DMS53 treated with DMSO at 0.1 percent for 48 hours (cell line): ENCODE measurements around the gene GGCX.
A peak's percentile ranks its signal among the peaks of the same experiment; 100 is the strongest.

ENCODE experiments used
- DNase-seq: peaks from one replicate; lab custom pipeline; 2025; ENCODE audit not compliant: unreplicated experiment; lab: John Stamatoyannopoulos, UW

The GGCX gene

DNA sequence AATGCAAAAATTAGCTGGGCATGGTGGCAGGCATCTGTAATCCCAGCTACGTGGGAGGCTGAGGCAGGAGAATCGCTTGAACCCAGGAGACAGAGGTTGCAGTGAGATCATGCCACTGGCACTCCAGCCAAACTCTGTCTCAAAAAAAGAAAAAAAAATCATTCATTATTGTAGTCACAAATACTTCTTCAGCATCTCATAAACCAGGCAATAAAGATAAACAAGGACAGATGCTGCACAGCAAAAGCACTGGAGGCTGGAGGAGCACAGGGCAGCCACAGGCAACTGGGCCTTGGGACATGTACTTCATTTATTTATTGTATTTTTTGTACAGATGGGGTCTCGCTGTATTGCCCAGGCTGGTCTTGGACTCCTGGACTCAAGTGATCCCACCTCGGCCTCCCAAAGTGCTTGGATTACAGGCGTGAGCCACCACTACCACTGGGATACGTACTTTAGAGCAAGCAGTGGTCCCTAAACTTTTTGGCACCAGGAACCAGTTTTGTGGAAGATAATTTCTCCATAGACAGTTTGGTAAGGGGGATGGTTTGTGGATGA, 39.1 kb downstream of the GGCX start:
- no peak for DNase-seq

DNA sequence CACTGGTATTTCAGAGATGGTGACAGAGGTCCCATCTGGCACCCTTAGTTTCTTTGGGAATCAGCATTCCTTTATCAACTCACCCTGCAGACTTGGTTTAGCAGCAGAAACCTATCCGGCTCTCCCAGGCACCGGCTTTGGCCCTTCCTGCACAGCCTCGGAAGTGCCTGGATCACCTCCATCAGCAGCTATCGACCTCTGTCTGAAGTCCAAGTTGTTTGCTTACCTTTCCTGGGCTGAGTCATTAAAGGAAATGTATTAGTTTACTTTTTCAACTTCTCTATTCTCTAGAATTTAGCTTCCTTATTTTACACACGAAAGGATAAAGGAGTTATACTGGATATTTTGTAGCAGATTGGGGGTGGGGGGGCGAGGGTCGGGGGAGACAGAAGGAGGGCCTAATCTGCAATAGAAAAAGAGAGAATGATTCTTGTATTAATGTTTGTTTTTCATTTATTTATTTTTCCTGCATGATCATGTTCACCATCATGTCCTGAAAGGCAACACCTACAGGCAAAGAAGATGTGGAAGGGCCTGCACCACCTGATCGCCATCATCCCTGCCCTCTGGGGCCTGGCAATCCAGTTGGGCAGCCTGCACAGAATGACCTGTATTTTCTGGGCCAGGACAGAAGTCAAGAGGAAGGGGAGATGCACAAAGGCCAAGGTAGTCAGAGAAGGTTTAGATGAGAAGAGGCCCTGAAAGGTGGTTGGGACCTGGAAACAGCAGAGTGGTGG, 44.5 kb downstream of the GGCX start:
- DNase-seq, result peak; percentile 60

DNA sequence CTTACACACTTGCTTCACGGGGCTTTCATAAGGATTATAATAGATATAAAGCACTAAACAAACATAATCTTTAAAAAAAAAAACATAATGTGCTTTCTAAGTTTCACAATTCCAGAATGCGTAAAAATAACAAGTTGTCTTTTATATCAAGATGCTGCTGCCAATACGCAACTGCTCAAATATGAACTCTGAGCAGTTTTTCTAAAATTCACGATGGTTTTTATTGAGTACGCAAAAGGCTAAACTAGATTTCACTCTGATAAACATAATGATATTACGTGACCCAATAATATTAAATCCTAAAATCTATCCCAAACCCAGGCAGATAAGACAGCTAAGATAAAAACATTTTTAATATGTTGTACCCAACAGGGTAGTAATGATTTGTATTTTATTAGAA, 47.0 kb downstream of the GGCX start:
- no peak for DNase-seq

DNA sequence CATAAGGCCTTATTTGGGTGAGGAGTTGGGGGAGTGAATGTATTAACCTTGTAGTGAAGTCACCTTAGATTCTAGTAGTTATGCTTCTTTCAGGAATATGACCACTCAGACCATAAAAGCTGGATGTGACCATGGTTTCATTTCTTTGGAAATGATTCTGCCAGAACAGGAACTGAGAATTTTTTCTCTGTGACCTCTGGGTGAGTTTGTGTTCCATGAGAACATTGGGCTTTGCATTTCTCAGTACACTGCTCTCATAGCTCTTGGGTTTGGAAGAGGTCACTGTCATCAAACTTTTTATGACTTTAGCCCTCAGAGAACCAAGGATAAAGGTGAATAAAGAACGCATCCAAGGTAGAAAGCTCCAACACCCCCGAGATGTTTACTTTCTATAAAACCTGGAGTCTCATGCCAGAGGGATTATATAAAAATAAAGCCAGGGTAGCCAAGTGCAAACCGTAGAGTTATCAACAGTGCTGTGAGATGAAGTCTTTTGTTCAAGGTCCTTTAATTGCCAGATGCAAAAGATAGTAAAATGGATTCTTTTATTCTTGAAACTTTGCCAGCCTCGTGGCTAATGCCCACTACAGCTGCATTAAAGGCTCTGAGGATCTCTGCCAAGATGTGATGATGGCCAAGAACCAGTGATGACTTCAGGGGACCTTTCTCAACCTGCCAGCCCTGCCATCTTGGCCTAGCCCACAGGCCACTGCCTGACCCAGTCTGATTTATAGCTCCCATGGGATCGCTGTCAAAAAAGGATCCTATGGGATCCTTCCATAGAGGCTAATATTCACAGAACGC, 50.1 kb downstream of the GGCX start:
- DNase-seq, result no peak

DNA sequence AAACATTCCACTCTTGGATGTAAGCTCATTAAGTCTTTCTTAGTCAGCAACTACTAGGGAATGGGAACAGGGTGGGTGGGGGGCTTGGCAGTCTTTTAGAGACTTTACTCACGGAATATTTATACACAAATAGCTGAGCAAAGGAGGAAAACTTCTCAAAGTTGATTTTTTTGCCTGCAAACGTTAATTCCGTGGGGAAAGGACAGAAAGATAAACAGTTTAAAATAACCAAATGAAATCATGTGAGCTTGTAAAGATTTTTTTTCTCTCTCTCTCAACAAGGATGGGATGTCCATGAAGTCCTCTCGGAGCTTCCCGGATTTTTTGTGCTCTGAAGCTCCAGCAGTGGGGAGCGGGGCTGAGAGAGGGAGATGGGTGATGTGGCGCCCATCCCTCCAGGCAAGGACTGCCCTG, 54.5 kb downstream of the GGCX start:
- no peak for DNase-seq

DNA sequence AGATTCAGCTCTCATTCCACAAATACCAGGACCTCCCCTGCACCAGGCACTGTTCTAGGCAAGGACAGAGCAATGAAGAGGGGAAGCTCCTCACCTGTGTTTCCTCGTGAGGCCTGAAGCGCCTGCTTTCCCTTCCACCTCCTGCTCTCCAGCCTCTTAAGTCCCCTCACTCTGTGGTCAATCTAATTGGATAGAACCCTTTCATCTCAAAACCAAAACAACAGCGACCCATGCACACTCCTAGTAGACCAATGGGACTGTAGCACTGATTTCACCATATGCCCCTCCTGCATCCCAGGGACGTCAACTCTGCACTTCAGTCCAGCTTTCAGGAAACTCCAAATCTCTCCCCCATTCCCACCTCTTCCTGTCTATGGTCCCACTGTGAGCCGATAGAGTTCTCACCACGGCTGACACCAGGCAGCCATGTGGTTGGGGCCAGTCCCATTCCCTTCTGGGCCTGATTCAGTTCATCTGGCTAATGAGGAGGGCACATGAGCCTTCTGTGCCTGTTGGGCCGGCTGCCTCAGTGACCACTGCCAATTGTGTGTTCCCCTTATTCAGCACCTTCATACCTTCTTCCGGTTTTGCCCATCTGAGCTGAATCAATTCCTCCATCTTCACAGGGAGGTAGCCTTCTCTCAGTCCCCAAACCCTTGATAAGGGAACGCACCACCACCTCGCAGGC, 55.6 kb downstream of the GGCX start:
- no peak for DNase-seq

DNA sequence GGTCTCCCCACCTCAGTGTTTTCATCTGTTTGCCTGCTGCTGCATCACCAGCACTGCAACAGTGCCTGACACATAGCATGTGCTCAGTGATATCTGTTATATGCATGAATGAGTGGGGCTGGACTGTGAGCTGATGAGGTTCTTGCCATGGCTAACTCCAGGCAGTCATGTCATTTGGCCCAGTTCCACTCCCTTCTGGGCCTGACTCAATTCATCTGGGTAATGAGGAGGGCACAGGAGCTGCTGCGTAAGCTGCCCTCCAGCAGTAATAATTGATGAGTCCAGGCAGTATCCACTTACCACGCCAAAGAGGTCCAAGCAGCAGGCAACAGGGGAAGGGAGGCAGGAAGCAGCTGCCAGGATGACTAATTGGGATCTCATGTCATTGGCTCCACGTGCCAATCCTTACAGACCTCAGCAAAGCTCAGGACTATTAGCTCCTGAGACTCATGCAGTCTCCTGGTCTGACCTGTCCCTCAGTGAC, 56.5 kb downstream of the GGCX start:
- DNase-seq, result peak; percentile 96

DNA sequence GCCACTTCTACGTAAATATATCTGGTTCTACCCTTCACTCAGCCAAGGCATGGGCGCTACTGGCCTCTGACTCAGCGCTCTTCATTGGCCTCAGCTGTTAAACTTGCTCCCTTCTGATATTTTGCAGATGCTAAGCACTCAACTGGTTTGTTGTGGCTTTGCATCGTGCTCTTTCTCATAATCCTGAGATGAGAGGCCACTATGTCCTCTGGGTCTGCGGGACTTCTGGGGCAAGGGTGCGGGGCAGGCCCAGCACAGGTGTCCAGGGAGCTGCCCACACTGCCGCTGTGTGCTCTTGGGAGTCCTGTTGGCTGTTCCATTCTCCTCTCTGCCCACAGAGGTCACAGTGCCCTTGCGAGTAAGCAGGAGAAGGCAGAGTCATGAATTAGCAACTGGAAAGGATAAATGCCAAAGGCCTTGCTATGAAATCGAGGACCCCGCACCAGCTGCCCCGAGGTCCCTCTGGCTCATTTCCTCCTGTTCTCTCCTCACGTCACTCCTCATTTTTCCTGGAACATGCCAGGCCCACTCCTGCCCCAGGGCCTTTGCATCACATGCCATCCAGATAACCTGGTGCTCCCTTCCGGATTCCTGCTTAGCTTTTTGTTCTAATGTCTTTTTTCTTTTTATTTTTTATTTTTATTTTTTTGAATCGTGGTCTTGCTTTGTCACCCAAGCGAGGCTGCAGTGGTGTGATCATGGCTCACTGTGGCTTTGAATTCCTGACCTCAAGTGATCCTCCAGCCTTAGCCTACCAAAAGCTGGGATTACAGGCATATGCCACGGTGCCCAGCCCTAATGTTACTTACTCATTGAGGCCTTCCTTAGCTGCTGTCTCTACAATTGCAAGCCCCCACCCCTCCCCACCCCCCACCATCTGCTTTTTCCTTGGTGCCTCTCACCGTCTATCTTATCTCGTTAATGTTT, 57.2 kb downstream of the GGCX start:
- no peak for DNase-seq

DNA sequence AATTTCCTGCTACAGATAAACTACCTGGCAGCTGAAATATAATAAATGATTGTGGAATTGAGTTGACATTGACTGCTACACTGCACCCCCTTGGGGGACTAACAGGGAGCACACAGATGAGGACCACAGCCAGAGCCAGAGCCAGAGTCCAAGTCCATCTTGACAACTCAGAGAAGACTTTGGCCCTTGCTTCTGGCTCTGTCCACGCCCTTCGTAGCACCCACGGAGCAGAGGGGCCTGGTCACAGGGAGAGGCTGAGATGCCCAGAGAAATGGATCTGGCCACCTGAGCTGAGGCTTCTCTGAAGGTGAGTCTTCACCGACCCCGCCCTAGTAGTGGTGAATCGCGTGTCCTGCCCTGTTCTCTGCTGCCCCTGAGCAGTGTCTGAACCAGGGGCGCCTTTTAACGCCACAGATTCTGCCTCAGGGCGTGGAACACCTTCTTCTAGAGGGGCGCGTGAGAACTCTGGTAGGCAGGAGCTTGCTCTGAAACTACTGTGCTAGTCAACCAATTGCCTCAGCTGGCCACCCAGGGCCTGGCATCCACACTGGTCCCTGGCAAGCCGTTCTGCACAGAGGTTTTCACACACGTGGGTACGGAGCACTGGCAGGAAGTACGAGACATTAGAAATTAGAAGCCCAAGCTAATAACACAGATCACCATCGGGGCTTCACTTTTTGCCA, 58.0 kb downstream of the GGCX start:
- DNase-seq, result no peak

DNA sequence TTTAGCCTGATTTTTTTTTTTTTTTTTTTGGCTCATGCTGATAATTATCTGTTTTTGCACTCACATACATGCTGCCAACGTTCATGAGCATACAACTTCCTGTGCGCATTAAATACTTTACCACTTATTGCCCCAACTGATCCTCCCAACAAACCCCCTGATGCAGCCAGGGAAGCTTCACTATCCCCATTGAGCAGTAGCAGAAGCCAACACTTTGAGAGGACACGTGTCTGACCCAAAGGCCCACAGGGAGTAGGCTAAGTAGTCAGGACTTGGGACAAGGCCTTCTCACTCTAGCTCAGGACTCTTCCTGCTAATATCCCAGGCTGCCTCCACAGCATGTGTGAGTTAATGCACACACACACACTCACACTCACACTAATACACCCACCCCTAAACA, 58.6 kb downstream of the GGCX start:
- no peak for DNase-seq

DNA sequence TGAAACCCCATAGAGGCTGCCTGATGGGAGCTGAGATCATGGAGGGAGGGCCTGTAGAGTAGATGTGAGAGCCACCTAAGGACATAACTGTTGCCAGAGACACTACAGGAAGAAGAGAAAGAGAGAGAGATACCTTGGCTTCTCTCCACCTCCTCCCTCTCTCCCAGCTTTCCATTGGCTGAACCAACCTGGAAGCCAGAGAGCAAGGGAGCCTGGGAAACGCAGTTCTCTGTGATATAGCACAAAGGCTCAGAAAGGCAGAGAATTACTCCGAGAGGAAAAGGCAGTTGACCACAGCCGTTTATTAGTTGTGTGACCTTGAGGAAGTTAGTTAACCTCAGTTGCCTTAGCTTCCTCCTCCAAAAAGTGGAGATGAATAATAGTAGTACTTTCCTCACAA, 60.0 kb downstream of the GGCX start:
- no peak for DNase-seq

DNA sequence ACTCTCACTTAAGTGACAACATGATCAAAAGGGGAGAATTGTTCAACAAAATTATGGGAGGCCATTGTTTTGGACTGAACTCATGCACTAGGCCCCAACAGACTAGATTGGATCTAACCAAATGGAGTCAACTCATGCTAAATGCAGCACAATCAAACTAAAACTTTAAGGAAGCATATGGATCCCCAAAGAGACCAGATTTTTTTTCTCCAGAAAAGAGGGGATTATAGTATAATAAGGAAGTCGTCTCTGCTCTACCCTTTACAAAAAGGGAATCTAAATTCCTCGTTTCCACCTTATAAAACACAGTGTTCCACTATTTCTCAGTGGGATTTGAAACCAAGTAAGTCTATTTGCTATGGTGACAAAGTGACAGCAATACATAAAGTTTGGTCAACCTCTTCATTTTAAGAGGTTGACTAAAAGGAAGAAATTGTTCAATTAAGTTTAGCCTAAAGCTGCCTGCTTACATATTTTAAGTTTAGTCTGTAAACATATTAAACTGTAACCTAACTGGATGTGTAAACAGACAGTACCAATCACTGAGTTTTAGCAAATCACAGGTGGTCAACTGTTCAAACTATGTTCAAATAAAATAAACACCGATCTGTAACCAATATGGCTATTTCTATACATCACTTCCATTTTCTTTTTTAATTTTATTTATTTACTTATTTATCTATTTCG, 63.2 kb downstream of the GGCX start:
- no peak for DNase-seq

DNA sequence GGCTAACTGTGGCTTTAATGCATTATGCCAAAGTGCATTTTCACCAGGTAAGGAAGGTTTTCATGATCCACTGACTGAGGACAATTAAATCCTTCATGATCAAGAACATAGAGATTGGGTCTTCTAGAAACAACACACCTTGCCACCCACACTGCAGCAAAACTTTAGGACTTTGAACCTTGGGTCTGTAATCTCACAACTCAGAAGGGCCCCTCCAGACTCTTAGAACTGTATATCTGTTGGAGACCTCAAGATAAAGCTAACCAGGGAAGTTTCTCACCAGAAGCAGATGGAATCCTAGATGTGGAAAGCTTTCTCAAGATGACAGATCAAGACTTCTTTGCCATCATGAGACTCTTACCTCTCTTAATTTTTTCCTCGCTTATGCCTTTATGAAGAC, 64.9 kb downstream of the GGCX start:
- DNase-seq, result no peak
